Measurements from ENCODE around the gene CYP39A1.

DNA sequence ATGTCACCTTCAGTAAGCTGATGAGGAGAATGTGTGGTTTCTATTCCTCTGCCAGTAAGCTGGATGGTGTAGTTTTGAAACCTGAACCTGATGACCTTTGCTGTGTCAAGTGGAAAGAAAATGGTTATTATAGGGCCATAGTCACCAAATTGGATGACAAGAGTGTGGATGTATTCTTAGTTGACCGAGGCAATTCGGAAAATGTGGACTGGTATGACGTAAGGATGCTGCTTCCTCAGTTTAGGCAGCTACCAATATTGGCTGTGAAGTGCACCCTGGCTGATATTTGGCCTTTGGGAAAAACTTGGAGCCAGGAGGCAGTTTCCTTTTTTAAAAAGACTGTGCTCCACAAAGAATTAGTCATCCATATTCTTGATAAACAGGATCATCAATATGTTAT is 37.0 kb upstream of the CYP39A1 start:
- TF ChIP-seq, protein P1, sequence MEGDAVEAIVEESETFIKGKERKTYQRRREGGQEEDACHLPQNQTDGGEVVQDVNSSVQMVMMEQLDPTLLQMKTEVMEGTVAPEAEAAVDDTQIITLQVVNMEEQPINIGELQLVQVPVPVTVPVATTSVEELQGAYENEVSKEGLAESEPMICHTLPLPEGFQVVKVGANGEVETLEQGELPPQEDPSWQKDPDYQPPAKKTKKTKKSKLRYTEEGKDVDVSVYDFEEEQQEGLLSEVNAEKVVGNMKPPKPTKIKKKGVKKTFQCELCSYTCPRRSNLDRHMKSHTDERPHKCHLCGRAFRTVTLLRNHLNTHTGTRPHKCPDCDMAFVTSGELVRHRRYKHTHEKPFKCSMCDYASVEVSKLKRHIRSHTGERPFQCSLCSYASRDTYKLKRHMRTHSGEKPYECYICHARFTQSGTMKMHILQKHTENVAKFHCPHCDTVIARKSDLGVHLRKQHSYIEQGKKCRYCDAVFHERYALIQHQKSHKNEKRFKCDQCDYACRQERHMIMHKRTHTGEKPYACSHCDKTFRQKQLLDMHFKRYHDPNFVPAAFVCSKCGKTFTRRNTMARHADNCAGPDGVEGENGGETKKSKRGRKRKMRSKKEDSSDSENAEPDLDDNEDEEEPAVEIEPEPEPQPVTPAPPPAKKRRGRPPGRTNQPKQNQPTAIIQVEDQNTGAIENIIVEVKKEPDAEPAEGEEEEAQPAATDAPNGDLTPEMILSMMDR (IDR thresholded peaks at IDR 0.05), result no peak
- TF ChIP-seq POLR2A (IDR thresholded peaks at IDR 0.05), result no peak

Data from gastroesophageal sphincter (tissue), 3 donors.